Urinary bladder (tissue), 4 donors: ENCODE results near the gene GZF1. TPM values are rescaled to one million over a fixed set of nuclear protein-coding genes. Genes with fewer than 3 reads are reported as not detected.
"Not testable (repeated sequence)": the region's sequence is repeated elsewhere in the genome, so short reads cannot be mapped to it uniquely, and the experiment has no call there.

Source experiments
- DNase-seq: peaks from one replicate; pipeline ENCODE4 v3.0.0-alpha.2; 2015; ENCODE audit errors: extremely low spot score
- H3K27ac ChIP-seq: one replicate; pipeline ENCODE4 v1.5.1; 2013; ENCODE audit warnings: low read depth, mild to moderate bottlenecking, moderate library complexity
- H3K36me3 ChIP-seq: one replicate; pipeline ENCODE4 v1.6.1; 2013; ENCODE audit warnings: mild to moderate bottlenecking, moderate library complexity; ENCODE audit not compliant: insufficient read depth
- H3K4me1 ChIP-seq: one replicate; pipeline ENCODE4 v1.6.1; 2013; ENCODE audit warnings: mild to moderate bottlenecking, moderate library complexity; ENCODE audit not compliant: insufficient read depth
- H3K4me3 ChIP-seq: one replicate; pipeline ENCODE4 v1.5.1; 2013; ENCODE audit warnings: low read depth, low read length
- WGBS: extraction: QIAGEN DNeasy Blood & Tissue Kit; methylation state at CpG from one replicate; pipeline ENCODE4 v1.1.7; 2013; 5-methylcytosine and 5-hydroxymethylcytosine counted together
- polyA plus RNA-seq: library from polyadenylated mRNA; stranded (reverse); fragments of 200-250 nt; gene quantifications from one replicate; pipeline ENCODE4 v1.2.3, GENCODE V29; 2013
- total RNA-seq: library from RNA; depleted of rRNA; stranded (reverse); fragments of >200 nt; gene quantifications from one replicate; pipeline ENCODE4 v1.2.3, GENCODE V29; 2014
- donor health status: healthy with polysubstance abuse.
- donor health status: healthy.

GZF1 gene
- total and polyA plus RNA-seq, 2 donors = 14.1 to 18.3 TPM

- 65% methylated on average over 3 of the region's 3 CpGs for WGBS
- DNase-seq = no peak
- Histone ChIP-seq H3K27ac (no peak overlapping the region), H3K4me1 (no peaks in the 10 kb centered on the region), H3K36me3 (no peaks in the 10 kb centered on the region), H3K4me3 (no peak overlapping the region)
Observed at GRCh38 chr20:23334111-23334510, 27.9 kb upstream of the GZF1 start.

- DNase-seq = no peak
- Histone ChIP-seq H3K36me3 (no peaks in the 10 kb centered on the region), H3K27ac (no peak overlapping the region), H3K4me1 (no peaks in the 10 kb centered on the region), H3K4me3 (no peak overlapping the region)
- WGBS = 93% methylated on average over 5 of the region's 5 CpGs
Observed at GRCh38 chr20:23335521-23335920, 26.5 kb upstream of the GZF1 start.

GRCh38 chr20:23336476-23336875 lies 25.5 kb upstream of the GZF1 start:
- H3K27ac ChIP-seq = no peak overlapping the region
- H3K4me3 ChIP-seq = no peak overlapping the region
- no peaks in the 10 kb centered on the region for H3K36me3 ChIP-seq
- H3K4me1 ChIP-seq = no peaks in the 10 kb centered on the region
- DNase-seq = no peak
- 94% methylated on average over 5 of the region's 5 CpGs for WGBS

- no peak overlapping the region for H3K4me3 ChIP-seq
- no peak overlapping the region for H3K27ac ChIP-seq
- no peaks in the 10 kb centered on the region for H3K4me1 ChIP-seq
- DNase-seq = no peak
- H3K36me3 ChIP-seq = no peaks in the 10 kb centered on the region
Observed at GRCh38 chr20:23337312-23337711, 24.7 kb upstream of the GZF1 start.

- no peak overlapping the region for H3K4me3 ChIP-seq
- no peak overlapping the region for H3K27ac ChIP-seq
- no peaks in the 10 kb centered on the region for H3K36me3 ChIP-seq
- no peak for DNase-seq
- WGBS = 78% methylated on average over 13 of the region's 13 CpGs
- H3K4me1 ChIP-seq = no peaks in the 10 kb centered on the region
Observed at GRCh38 chr20:23339986-23340385, 22.0 kb upstream of the GZF1 start.

GRCh38 chr20:23340524-23340923 lies 21.5 kb upstream of the GZF1 start:
- Histone ChIP-seq H3K36me3 (no peaks in the 10 kb centered on the region), H3K27ac (no peak overlapping the region), H3K4me3 (no peak overlapping the region), H3K4me1 (no peaks in the 10 kb centered on the region)
- WGBS = 32% methylated on average over 9 of the region's 9 CpGs
- DNase-seq = no peak

- no peak overlapping the region for H3K4me3 ChIP-seq
- WGBS = 75% methylated on average over 2 of the region's 2 CpGs
- DNase-seq = no peak
- no peaks in the 10 kb centered on the region for H3K36me3 ChIP-seq
- no peak overlapping the region for H3K27ac ChIP-seq
- H3K4me1 ChIP-seq = no peaks in the 10 kb centered on the region
Observed at GRCh38 chr20:23341073-23341472, 20.9 kb upstream of the GZF1 start.

GRCh38 chr20:23343590-23343989 lies 18.4 kb upstream of the GZF1 start:
- DNase-seq = no peak
- no peaks in the 10 kb centered on the region for H3K4me1 ChIP-seq
- no peak overlapping the region for H3K4me3 ChIP-seq
- no peak overlapping the region for H3K27ac ChIP-seq
- WGBS = 93% methylated on average over 1 of the region's 1 CpG
- no peaks in the 10 kb centered on the region for H3K36me3 ChIP-seq

- H3K4me1 ChIP-seq = no peaks in the 10 kb centered on the region
- no peak for DNase-seq
- no peak overlapping the region for H3K27ac ChIP-seq
- no peak overlapping the region for H3K4me3 ChIP-seq
- WGBS = 44% methylated on average over 5 of the region's 5 CpGs
- no peaks in the 10 kb centered on the region for H3K36me3 ChIP-seq
Observed at GRCh38 chr20:23344336-23344735, 17.6 kb upstream of the GZF1 start.

- Histone ChIP-seq H3K27ac (no peak overlapping the region), H3K36me3 (no peaks in the 10 kb centered on the region), H3K4me3 (no peak overlapping the region), H3K4me1 (no peaks in the 10 kb centered on the region)
- WGBS = 82% methylated on average over 4 of the region's 4 CpGs
- no peak for DNase-seq
Observed at GRCh38 chr20:23346002-23346401, 16.0 kb upstream of the GZF1 start.

- Histone ChIP-seq H3K36me3 (no peaks in the 10 kb centered on the region), H3K27ac (no peak overlapping the region), H3K4me1 (no peaks in the 10 kb centered on the region), H3K4me3 (no peak overlapping the region)
- no peak for DNase-seq
- WGBS = 94% methylated on average over 6 of the region's 6 CpGs
Observed at GRCh38 chr20:23347791-23348190, 14.2 kb upstream of the GZF1 start.

- not testable (repeated sequence) for H3K4me1 ChIP-seq, H3K36me3 ChIP-seq, DNase-seq, H3K27ac ChIP-seq, H3K4me3 ChIP-seq
- WGBS = 83% methylated on average over 6 of the region's 6 CpGs
Observed at GRCh38 chr20:23348510-23348909, 13.5 kb upstream of the GZF1 start.

GRCh38 chr20:23349338-23350195 lies 12.4 kb upstream of the GZF1 start:
- Histone ChIP-seq H3K4me3 (peak overlapping the region; percentile 66), H3K27ac (peak overlapping the region; percentile 95), H3K4me1 (no peaks in the 10 kb centered on the region), H3K36me3 (no peaks in the 10 kb centered on the region)
- DNase-seq = peak; percentile 82
- WGBS = 6% methylated on average over 23 of the region's 23 CpGs

- peak; percentile 97 for DNase-seq
- Histone ChIP-seq H3K4me1 (no peaks in the 10 kb centered on the region), H3K4me3 (peak within 1 kb of the TSS; percentile 66), H3K36me3 (no peaks in the 10 kb centered on the region), H3K27ac (peak within 1 kb of the TSS; percentile 95)
- under 1% methylated on average over 65 of the region's 65 CpGs for WGBS
Observed at GRCh38 chr20:23350196-23350903, 11.6 kb upstream of the GZF1 start, which contains the start of gene NXT1. TSS of gene NXT1 (plus strand) at chr20:23350791. CDS start at chr20:23354042, 3,251 bp downstream.
